ENCODE data around the gene ZFYVE1. TPM values are rescaled to one million over a fixed set of nuclear protein-coding genes. Genes with fewer than 3 reads are reported as not detected.

Gene ZFYVE1
- total RNA-seq, 1 donor from 2014 or later: 22.4 TPM

DNA sequence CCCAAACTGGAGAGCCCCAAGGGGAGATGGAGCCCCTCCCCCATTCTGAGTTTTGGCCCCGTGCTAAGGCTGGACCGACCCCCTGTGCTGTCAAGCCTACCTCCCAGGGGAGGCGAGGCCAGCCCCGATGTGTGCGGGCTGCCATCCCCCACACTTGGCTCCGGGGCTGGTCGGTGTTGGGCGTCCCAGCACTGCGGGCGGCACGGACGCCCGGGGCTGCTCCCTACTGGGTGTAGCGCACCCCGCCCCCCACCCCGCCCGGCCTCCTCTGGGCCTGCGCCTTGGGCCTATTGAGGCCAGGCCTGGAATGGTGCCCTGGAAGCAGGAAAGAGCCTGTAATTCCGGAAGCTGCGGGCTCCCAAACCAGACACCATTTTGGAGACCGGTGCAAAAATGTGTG lies 98.0 kb downstream of the ZFYVE1 start:
- intact Hi-C loops (cut with DNase I): loop anchor here (5.0 kb wide), 1 partner anchor 188 kb away; no protein-coding TSS in a partner anchor
- no peak for ATAC-seq
- DNase-seq (ENCODE audit: low spot score): no peak

- intact Hi-C loops (cut with DNase I): loop anchor here (5.0 kb wide), 1 partner anchor 191 kb away; no protein-coding TSS in a partner anchor
- DNase-seq (ENCODE audit: low spot score) (peak; percentile 95), ATAC-seq (peak; percentile 99)
Observed at GRCh38 chr14:72926292-72927028, 100.4 kb downstream of the ZFYVE1 start, which contains the start of gene DCAF4. Gene DCAF4 (plus strand): TSS chr14:72926464. CDS start chr14:72937979, 11,515 bp downstream.

DNA sequence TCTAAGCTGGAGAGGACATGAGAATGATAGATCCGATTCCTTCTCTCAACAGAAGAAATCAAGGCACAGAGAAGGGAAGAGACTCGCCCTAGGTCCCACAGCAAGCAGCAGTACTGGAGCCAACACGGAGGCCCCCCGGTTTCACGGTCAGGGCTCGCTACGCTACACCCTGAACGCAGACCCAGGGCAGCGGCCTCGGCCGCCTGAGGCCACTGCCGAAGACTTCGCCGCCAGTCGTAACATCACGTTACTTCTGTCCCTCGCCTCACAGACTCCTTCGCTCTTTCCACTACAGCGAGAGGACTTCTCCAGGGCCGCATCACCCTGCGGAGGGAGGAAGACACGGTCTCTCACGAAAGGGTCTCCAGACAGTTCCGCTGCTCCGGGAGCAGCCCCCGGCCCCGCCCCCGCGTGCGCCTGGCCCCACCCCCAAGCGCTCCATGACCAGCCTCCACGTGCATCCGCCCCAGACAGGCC lies 101.1 kb downstream of the ZFYVE1 start:
- intact Hi-C loops (cut with DNase I): loop anchor here (5.0 kb wide), 1 partner anchor 191 kb away; no protein-coding TSS in a partner anchor
- ATAC-seq (peak; percentile 60), DNase-seq (ENCODE audit: low spot score) (no peak)

DNA sequence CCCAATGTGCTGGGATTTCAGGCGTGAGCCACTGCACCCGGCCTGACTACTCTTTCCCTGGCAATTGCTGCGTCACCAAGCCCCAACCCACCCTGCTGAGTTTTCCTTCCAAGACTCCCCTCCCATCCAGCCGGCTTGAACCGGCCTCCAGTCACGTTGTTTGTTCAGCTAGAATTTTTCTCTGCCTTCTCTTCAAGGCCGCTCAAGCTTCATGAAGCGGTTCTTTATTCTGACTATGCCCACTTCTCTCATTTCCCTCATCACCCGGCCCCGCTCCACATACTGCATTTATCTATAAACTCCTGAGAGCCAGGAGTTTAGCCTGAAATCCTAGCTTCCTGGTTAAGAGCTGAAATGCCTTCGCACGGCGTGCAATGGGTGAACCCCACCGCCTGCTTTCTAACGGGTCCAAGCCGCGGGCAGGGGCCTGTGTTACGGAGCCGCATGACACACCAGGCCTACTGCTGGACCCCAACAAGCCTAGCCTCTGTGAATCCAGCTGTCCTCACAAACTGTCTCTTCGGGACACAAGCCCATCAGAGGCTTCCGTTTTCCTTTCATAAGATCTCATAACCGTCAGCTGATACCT lies 101.6 kb downstream of the ZFYVE1 start:
- intact Hi-C loops (cut with DNase I): loop anchor here (5.0 kb wide), 1 partner anchor 192 kb away; no protein-coding TSS in a partner anchor
- ATAC-seq (no peak), DNase-seq (ENCODE audit: low spot score) (no peak)

DNA sequence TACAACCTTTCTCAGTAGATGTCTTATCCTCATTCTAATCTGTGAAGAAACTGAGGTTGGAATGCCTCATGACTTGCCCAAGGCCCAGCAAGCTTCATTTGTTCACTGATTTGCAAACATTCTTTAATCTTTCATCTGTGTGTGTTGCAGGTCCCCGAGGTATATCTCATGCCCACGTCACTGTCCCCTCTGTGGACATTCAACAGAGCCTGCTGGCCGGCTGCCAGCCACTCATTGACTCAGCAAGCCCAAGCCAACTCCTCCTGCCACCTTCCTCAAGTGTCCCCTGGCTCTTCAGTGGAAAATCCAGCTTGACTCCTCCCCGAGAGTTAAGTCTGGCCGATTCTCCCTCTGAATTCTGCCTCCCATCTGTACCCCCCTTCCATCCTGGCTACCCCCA lies 102.6 kb downstream of the ZFYVE1 start:
- DNase-seq (ENCODE audit: low spot score) (no peak), ATAC-seq (no peak)
- intact Hi-C loops (cut with DNase I): no loop called here

DNA sequence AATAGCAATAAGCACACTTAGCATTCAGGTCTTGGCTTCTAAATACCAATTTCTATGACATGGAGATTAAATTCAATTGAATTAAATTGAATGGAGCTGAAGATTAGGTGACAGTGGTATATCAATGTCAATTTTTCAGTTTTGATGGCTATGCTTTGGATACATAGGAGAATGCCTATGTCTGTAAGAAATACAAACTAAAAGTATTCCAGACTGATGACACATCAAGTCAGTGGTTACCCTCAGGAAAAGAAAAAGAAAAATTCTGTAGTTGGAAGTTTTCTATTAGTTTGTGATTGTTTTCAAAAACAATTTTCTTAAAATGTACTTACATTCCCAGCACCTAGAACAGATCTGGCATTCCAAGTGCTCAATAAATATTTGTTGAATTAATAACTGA lies 105.5 kb downstream of the ZFYVE1 start:
- DNase-seq (ENCODE audit: low spot score) (no peak), ATAC-seq (no peak)
- intact Hi-C loops (cut with DNase I): no loop called here

- no peak for ATAC-seq
- intact Hi-C loops (cut with DNase I): no loop called here
- DNase-seq (ENCODE audit: low spot score): no peak
Observed at GRCh38 chr14:72920008-72920407, 106.9 kb downstream of the ZFYVE1 start.

Other genes with a start within 250 kb of the ZFYVE1 start
- gene DPF3, start 133.0 kb downstream of the ZFYVE1 start, total RNA-seq: 2.9 TPM
- 14.0 TPM for gene DCAF4, start 100.6 kb downstream of the ZFYVE1 start, total RNA-seq
- gene RBM25, start 31.4 kb upstream of the ZFYVE1 start, total RNA-seq: 100 TPM
- 62.1 TPM for gene PSEN1, start 109.4 kb upstream of the ZFYVE1 start, total RNA-seq
- 115 TPM for gene PAPLN, start 210.4 kb upstream of the ZFYVE1 start, total RNA-seq

Measured in sciatic nerve (tissue), 2 donors.